Karpas-422 (cell line): ENCODE data around the gene ZBTB21. TPM values are rescaled to one million over a fixed set of nuclear protein-coding genes. Genes with fewer than 3 reads are reported as not detected.

Source experiments
- DNase-seq: peaks from one replicate; pipeline ENCODE4 v3.0.0-alpha.2; 2015
- H2AFZ ChIP-seq: fragments of 200-600 bp; sonication (generic); 2 replicates; pipeline ENCODE4 v1.6.1; 2014; ENCODE audit warnings: antibody characterized with exemption, low read length, mixed read lengths
- H3K27ac ChIP-seq: fragments of 200-600 bp; sonication (generic); 2 replicates; pipeline ENCODE4 v1.5.1; 2014; ENCODE audit warnings: mild to moderate bottlenecking, low read length, moderate library complexity
- H3K27me3 ChIP-seq: fragments of 200-600 bp; sonication (generic); 2 replicates; pipeline ENCODE4 v1.6.1; 2014; ENCODE audit warnings: low read length, mixed read lengths
- H3K36me3 ChIP-seq: fragments of 200-600 bp; sonication (generic); 2 replicates; pipeline ENCODE4 v1.6.1; 2014; ENCODE audit warnings: low read length, mixed read lengths; ENCODE audit not compliant: insufficient read depth
- H3K4me1 ChIP-seq: fragments of 200-600 bp; sonication (generic); 2 replicates; pipeline ENCODE4 v1.6.1; 2014; ENCODE audit warnings: mild to moderate bottlenecking, low read length, mixed read lengths
- H3K4me2 ChIP-seq: fragments of 200-600 bp; sonication (generic); 2 replicates; pipeline ENCODE4 v1.6.1; 2014; ENCODE audit warnings: low read length, low read depth, mild to moderate bottlenecking; ENCODE audit not compliant: poor library complexity, severe bottlenecking
- H3K4me3 ChIP-seq: fragments of 200-600 bp; sonication (generic); 2 replicates; pipeline ENCODE4 v1.5.1; 2014; ENCODE audit warnings: mild to moderate bottlenecking, antibody characterized with exemption, low read length, mixed read lengths
- H3K79me2 ChIP-seq: fragments of 200-600 bp; sonication (generic); 2 replicates; pipeline ENCODE4 v1.6.1; 2014; ENCODE audit warnings: mild to moderate bottlenecking, low read length, mixed read lengths
- H3K9ac ChIP-seq: fragments of 200-600 bp; sonication (generic); 2 replicates; pipeline ENCODE4 v1.6.0; 2014; ENCODE audit warnings: low read length
- H3K9me2 ChIP-seq: fragments of 200-600 bp; sonication (generic), shearing (Covaris generic); replicated peaks from 2 replicates; pipeline ENCODE4 v1.6.0; 2014; ENCODE audit warnings: mild to moderate bottlenecking, low read length, moderate library complexity; ENCODE audit not compliant: insufficient read depth
- H3K9me3 ChIP-seq: fragments of 300-700, 200-600 bp; sonication (generic); 2 replicates; pipeline ENCODE4 v1.6.1; 2014; ENCODE audit warnings: low read length, mixed read lengths
- H4K20me1 ChIP-seq: fragments of 200-600 bp; sonication (generic); 2 replicates; pipeline ENCODE4 v1.6.1; 2014; ENCODE audit warnings: mild to moderate bottlenecking, antibody characterized with exemption, low read length, low read depth; ENCODE audit not compliant: insufficient read depth
- total RNA-seq: library from RNA; depleted of rRNA; stranded (reverse); fragments of >200 nt; shearing (Covaris generic); gene quantifications from 2 replicates; pipeline ENCODE4 v1.2.3, GENCODE V29; 2014; ENCODE audit warnings: low replicate concordance

Gene ZBTB21
- total RNA-seq, 1 experiment from 2014 or later: 2.8 TPM

DNA sequence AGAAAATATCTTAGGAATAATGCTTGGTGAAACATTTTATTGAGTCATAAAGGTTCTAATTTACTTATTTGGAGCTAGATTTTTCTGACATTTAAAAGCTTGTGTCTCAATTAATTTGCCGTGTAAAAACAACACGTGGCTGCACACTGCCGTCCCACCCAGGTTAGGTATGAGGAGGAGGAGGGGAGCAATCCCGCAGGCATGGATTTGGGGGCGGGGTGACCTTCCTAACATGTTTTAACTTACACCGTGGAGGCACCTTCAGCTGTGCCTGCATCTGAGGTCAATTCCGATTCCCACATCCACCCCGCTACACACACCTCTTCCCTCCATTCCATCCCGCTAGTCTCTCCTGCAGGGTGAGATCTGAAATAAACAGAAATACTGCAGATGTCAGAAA, 32.5 kb upstream of the ZBTB21 start:
- Histone ChIP-seq H3K9ac (no peak overlapping the region), H2AFZ (no peak overlapping the region), H3K4me3 (no peak overlapping the region), H3K36me3 (no peaks in the 10 kb centered on the region), H3K4me1 (no peaks in the 10 kb centered on the region), H4K20me1 (0 out of 2 replicates have a peak, but pooled peaks cover 5% of the 10 kb centered on the region), H3K79me2 (no peaks in the 10 kb centered on the region), H3K27ac (no peak overlapping the region), H3K4me2 (no peak overlapping the region), H3K27me3 (no peaks in the 10 kb centered on the region), H3K9me3 (no peaks in the 10 kb centered on the region), H3K9me2 (no peaks in the 10 kb centered on the region)
- DNase-seq: no peak

DNA sequence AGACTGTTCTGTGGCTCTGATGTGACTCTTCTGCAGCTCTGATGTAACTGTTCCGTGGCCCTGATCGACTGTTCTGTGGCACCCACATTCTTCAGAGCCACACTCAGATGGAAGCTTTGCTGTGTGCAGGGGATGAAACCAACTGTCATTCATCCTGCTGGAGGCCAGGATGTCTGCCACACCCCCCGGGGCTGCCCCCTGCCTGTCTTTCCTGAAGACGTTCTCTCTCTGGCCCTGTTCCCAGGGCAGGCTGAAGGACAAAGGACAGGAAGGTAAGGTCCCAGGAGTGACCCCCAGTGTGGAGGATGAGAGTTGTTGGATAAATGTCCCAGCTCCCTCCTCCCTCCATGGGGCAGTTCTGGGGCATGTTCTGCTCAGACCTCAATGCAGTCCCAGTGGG, 31.6 kb upstream of the ZBTB21 start:
- no peak overlapping the region for H3K4me2 ChIP-seq
- H3K9me2 ChIP-seq: no peaks in the 10 kb centered on the region
- no peak overlapping the region for H3K4me3 ChIP-seq
- H3K9ac ChIP-seq: no peak overlapping the region
- H2AFZ ChIP-seq: no peak overlapping the region
- 0 out of 2 replicates have a peak, but pooled peaks cover 5% of the 10 kb centered on the region for H4K20me1 ChIP-seq
- H3K27ac ChIP-seq: no peak overlapping the region
- DNase-seq: no peak
- H3K27me3 ChIP-seq: no peaks in the 10 kb centered on the region
- no peaks in the 10 kb centered on the region for H3K79me2 ChIP-seq
- H3K36me3 ChIP-seq: no peaks in the 10 kb centered on the region
- H3K9me3 ChIP-seq: no peaks in the 10 kb centered on the region
- no peaks in the 10 kb centered on the region for H3K4me1 ChIP-seq

DNA sequence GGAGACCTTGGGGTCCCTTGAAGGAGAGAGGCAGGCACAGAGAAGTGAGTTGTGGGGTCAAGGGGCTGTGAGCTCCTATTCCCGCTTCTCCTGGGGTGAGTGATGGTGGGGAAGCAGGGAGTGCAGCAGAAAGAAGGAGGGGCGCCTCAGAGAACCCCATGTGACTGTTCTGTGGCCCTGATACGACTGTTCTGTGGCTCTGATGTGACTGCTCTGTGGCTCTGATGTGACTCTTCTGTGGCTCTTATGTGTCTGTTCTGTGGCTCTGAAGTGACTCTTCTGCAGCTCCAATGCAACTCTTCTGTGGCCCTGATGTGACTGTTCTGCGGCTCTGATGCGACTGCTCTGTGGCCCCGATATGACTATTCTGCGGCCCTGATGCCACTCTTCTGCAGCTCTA, 31.1 kb upstream of the ZBTB21 start:
- Histone ChIP-seq H3K27me3 (no peaks in the 10 kb centered on the region), H3K9ac (no peak overlapping the region), H3K27ac (no peak overlapping the region), H3K9me2 (no peaks in the 10 kb centered on the region), H3K4me3 (no peak overlapping the region), H3K36me3 (no peaks in the 10 kb centered on the region), H3K4me2 (no peak overlapping the region), H3K9me3 (no peaks in the 10 kb centered on the region), H4K20me1 (0 out of 2 replicates have a peak, but pooled peaks cover 5% of the 10 kb centered on the region), H2AFZ (no peak overlapping the region), H3K4me1 (no peaks in the 10 kb centered on the region), H3K79me2 (no peaks in the 10 kb centered on the region)
- DNase-seq: no peak

DNA sequence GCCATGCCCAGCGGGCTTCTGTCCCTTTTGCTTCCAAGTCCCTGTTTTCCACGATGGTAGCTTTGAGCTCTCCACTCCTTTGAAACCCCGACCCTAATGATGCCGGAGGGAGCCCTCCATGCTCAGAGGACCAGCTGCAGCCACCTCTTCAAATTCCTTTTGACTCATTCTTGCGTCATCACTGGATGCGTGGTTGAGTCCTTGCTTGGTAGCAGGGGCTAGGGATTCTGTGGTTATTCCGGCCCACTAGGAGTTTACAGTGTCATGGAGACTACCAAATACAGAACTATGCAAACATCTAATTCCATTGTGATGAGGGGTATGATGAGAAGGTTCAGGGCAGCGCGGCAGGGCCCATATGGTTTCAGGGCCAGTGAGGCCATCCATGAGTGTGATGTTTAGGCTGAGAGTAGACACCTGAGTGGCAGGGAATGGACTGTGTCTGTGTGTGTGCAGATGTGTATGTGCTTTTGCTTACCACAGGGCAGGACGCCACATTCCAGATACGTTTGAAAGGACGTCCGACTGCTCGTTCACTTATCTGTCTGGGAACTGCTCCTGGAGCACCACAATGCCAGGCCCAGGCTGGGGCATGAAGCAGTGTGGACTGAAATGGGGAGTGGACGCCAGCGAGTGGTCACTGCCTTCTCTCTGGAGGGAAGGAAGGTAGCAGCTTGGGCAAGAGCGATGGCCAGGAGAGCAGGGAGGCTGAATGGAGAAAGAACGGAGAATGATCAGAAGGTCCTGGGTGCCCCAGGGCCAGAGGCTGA, 30.4 kb upstream of the ZBTB21 start:
- Histone ChIP-seq H3K4me1 (no peaks in the 10 kb centered on the region), H3K27me3 (no peaks in the 10 kb centered on the region), H3K9me3 (no peaks in the 10 kb centered on the region), H3K4me3 (no peak overlapping the region), H3K9ac (no peak overlapping the region), H4K20me1 (0 out of 2 replicates have a peak, but pooled peaks cover 5% of the 10 kb centered on the region), H3K9me2 (no peaks in the 10 kb centered on the region), H3K27ac (no peak overlapping the region), H2AFZ (no peak overlapping the region), H3K79me2 (no peaks in the 10 kb centered on the region), H3K36me3 (no peaks in the 10 kb centered on the region), H3K4me2 (no peak overlapping the region)
- no peak for DNase-seq

DNA sequence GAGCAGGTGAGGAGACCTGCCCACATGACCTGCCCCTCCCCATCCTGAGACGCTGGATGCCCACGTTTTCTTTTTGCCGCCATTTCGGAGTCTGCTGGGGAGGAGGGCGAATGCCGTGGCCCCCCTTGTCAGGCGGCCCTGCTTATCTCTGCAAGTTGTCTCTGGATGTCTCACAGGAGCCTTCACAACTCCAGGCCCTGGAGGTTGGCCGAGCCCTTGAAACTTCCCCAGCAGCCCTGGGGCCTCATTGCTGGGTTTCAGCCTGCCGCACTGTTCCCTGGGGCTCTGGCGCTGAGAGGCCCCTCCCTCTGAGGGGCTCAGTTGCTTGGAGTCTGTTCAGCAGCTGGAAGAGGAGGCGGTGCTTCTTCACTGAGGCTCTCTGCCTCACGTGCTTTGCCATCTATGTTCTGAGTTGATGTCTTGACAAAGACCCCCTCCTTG, 29.8 kb upstream of the ZBTB21 start:
- Histone ChIP-seq H3K9ac (no peak overlapping the region), H3K36me3 (no peaks in the 10 kb centered on the region), H4K20me1 (0 out of 2 replicates have a peak, but pooled peaks cover 5% of the 10 kb centered on the region), H2AFZ (no peak overlapping the region), H3K4me3 (no peak overlapping the region), H3K9me2 (no peaks in the 10 kb centered on the region), H3K4me1 (no peaks in the 10 kb centered on the region), H3K9me3 (no peaks in the 10 kb centered on the region), H3K27me3 (no peaks in the 10 kb centered on the region), H3K27ac (no peak overlapping the region), H3K79me2 (no peaks in the 10 kb centered on the region), H3K4me2 (no peak overlapping the region)
- DNase-seq: no peak

DNA sequence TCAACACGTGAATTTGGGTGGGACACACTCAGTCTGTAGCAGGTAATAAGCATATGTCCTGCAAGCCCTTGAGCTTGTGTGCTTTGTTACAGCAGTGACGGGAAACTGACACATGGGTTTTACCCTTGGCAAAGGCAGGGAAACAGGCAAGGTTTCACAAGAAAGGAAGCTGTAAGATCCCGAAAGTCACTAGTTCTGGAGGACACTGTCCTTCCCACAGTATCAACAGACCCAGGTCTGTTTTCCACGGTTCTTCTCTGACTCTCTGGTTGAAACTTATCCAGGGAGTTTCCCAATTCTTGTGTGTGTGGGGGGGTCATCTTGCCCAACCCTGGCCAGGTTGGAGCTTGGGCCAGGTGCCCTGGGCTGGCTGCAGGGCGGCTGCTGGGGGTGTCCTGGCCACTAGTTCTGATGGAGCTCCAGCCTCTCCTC, 29.3 kb upstream of the ZBTB21 start:
- Histone ChIP-seq H3K9ac (no peak overlapping the region), H3K79me2 (no peaks in the 10 kb centered on the region), H3K4me3 (no peak overlapping the region), H3K36me3 (no peaks in the 10 kb centered on the region), H4K20me1 (0 out of 2 replicates have a peak, but pooled peaks cover 5% of the 10 kb centered on the region), H3K4me2 (no peak overlapping the region), H3K9me2 (no peaks in the 10 kb centered on the region), H3K4me1 (no peaks in the 10 kb centered on the region), H3K9me3 (no peaks in the 10 kb centered on the region), H2AFZ (no peak overlapping the region), H3K27me3 (no peaks in the 10 kb centered on the region), H3K27ac (no peak overlapping the region)
- DNase-seq: no peak

DNA sequence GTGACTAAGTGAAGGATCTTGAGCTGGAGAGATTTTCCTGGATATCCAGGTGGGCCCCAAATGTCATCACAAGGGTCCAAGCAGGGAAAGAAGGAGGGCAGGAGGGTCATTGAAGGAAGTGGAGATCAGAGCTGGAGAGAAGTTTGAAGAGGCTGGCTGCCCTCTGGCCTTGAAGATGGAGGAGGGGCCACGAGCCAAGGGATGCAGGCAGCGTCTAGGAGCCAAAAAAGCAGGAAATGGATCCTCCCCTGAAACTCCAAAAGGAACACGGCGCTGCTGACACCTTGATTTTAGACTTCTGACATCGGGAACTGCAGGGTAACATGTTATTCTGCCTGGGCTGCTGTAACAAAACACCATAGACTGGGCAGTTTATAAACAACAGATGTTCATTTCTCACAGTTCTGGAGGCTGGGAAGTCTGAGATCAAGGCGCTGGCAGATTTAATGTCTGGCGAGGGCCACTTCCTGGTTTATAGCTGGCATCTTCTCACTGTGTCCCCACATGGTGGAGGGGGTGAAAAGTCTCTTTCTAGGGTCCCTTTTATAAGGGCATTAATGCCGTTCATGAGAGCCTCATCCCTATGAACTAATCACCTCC, 28.8 kb upstream of the ZBTB21 start:
- Histone ChIP-seq H2AFZ (no peak overlapping the region), H4K20me1 (0 out of 2 replicates have a peak, but pooled peaks cover 5% of the 10 kb centered on the region), H3K27me3 (no peaks in the 10 kb centered on the region), H3K4me3 (no peak overlapping the region), H3K4me1 (no peaks in the 10 kb centered on the region), H3K9me2 (no peaks in the 10 kb centered on the region), H3K9ac (no peak overlapping the region), H3K9me3 (no peaks in the 10 kb centered on the region), H3K27ac (no peak overlapping the region), H3K4me2 (no peak overlapping the region), H3K79me2 (no peaks in the 10 kb centered on the region), H3K36me3 (no peaks in the 10 kb centered on the region)
- DNase-seq: no peak

DNA sequence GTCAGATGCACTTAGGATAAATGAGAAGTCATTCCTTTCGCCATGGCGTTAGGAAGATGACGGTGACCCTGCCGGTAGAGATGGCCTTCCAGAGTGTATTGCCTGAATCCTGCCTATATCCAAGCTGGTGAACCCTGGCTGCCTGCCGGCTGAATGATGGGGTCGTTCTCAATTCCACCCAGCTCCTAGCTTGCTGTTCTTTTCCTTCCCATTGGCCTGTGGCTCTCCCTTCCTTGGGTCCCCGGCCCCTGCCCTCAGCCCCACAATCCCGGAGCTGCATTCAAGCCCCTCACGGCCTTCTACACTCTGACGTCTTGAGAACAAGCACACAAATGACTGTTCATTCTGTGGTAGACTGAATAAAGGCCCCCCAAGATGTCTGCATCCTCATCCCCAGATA, 28.2 kb upstream of the ZBTB21 start:
- no peaks in the 10 kb centered on the region for H3K4me1 ChIP-seq
- no peak overlapping the region for H3K9ac ChIP-seq
- H3K9me2 ChIP-seq: no peaks in the 10 kb centered on the region
- H3K4me3 ChIP-seq: no peak overlapping the region
- no peak overlapping the region for H3K27ac ChIP-seq
- H3K36me3 ChIP-seq: no peaks in the 10 kb centered on the region
- H2AFZ ChIP-seq: no peak overlapping the region
- 0 out of 2 replicates have a peak, but pooled peaks cover 5% of the 10 kb centered on the region for H4K20me1 ChIP-seq
- H3K27me3 ChIP-seq: no peaks in the 10 kb centered on the region
- DNase-seq: no peak
- H3K79me2 ChIP-seq: no peaks in the 10 kb centered on the region
- no peak overlapping the region for H3K4me2 ChIP-seq
- no peaks in the 10 kb centered on the region for H3K9me3 ChIP-seq
